C4-2B (cell line): ENCODE measurements around the gene ERBB4.

Source experiments
- H3K27ac ChIP-seq: fragments of 450-650 bp; 2 replicates; pipeline ENCODE4 v1.5.1; 2017
- ZFX ChIP-seq: fragments of 450-650 bp; IDR thresholded peaks from 2 replicates; pipeline ENCODE4 v1.6.1; 2017
- TF ChIP-seq, protein P1 (sequence below): fragments of 450-650 bp; conservative IDR thresholded peaks from 2 replicates; pipeline ENCODE4 v1.5.1; 2017; ENCODE audit warnings: mild to moderate bottlenecking

Gene ERBB4

DNA sequence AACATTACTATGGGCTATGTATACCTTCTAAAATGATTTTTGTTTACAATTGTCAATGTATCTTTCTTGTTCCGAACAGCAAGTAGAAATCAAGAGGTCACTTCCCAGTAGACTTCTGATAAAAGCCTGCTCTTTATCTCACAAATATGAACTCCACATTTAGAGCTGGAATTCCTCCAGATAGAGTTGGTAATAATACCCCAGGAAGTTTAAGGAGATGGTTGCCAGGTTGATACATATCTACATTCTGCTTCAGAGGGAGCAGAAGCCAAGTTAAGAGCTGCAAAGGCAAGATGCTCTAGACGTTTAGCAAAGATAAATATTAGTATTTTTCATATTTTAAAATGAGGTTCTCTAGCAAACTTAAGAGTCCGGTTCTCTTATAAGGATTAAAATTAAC lies 267.0 kb downstream of the ERBB4 start:
- TF ChIP-seq, protein P1, sequence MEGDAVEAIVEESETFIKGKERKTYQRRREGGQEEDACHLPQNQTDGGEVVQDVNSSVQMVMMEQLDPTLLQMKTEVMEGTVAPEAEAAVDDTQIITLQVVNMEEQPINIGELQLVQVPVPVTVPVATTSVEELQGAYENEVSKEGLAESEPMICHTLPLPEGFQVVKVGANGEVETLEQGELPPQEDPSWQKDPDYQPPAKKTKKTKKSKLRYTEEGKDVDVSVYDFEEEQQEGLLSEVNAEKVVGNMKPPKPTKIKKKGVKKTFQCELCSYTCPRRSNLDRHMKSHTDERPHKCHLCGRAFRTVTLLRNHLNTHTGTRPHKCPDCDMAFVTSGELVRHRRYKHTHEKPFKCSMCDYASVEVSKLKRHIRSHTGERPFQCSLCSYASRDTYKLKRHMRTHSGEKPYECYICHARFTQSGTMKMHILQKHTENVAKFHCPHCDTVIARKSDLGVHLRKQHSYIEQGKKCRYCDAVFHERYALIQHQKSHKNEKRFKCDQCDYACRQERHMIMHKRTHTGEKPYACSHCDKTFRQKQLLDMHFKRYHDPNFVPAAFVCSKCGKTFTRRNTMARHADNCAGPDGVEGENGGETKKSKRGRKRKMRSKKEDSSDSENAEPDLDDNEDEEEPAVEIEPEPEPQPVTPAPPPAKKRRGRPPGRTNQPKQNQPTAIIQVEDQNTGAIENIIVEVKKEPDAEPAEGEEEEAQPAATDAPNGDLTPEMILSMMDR, result no peak
- no peak for TF ChIP-seq ZFX
- no peak overlapping the region for H3K27ac ChIP-seq

DNA sequence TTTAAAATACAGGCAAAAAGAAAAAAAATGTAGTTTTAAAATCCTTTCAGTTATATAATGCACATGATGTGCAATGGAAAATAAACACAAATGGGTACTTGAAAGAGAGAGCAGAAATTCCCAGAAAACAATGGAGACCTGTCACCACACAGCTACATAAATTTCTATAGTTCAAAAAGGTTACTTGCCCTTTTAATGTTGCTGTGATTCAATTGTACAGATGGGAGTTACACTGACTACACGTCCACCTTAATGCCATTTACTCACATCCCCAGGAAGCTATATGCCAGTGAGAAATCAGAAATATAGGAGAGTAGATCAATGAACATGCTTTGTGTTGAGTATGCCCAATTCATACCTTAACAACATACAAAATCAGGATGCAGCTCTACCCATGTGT lies 269.6 kb downstream of the ERBB4 start:
- TF ChIP-seq ZFX, result no peak
- TF ChIP-seq, protein P1, result no peak
- no peak overlapping the region for H3K27ac ChIP-seq

DNA sequence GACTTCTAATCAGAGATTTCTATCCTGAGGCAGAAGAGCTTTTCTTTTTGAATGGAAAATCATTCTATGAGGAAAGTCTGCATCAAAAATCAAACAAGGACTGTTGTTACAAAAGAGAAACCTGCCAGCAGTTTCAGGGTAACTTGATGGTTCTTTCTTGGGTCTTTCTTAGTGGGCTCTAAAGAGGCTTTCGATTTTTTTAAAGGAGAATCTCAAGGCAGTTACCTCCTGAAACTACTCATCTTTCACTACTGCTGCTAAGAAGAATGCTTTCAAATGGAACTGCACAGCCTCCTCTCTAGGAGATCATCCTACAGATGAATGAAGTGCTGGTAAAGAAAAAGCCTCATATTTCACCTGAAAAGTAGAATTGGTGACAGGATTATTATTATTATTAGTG lies 272.3 kb downstream of the ERBB4 start:
- H3K27ac ChIP-seq, result no peak overlapping the region
- no peak for TF ChIP-seq ZFX
- TF ChIP-seq, protein P1, result no peak

DNA sequence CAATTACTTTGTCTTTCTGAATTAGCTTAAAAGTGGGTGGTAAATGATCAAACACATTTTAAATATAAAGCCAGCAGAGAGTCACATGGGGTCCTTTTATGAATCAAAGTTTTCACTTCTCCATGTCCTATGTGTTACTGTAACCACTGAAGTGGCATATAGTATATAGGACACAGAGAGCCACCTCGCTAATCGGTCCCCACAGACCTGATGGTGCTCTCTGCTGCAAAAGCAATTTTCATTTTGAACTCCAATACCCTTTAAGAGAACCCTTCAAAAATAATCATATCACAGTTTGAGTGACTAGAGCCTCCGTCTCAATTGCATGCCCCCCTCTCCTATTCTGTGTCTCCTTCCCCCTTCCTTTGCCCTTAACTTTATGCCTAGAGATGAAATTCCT lies 272.8 kb downstream of the ERBB4 start:
- no peak overlapping the region for H3K27ac ChIP-seq
- TF ChIP-seq, protein P1, result no peak
- no peak for TF ChIP-seq ZFX

DNA sequence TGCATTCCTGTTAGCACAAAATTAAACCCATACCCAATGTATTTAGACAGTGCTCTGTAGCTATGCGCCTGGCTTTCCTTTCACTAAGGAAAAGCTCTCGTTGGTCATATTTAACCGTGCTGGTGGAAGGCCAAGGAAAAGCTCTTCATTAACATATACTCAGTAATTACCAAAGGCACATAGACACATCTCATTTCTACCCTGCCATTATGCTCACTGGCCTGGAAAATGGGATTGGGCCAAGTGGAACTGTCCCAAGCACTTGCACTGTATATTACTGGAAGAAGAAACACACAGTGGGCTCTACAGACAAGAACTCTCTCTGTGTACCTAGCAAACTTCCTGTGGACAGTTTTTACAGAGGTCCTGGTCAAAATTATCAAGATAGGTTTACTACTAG lies 274.4 kb downstream of the ERBB4 start:
- H3K27ac ChIP-seq, result no peak overlapping the region
- no peak for TF ChIP-seq ZFX
- TF ChIP-seq, protein P1, result no peak

DNA sequence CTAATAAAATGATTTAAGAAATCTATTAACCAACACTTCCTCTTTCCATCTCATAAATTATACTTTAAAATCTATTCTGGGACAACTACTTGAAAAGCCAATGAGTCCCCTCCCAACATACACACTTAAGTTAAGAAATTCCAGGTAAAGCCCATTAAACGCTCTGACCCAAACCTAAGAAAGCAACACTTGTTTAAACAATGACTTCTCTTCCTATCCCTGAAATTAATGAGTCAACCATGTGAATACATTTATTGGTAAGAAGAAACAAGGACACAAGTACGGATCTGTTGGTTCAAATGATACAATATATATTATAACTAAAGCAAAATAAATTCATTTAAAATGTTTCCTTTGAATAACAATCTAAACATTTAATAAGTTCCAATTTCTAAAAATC lies 279.4 kb downstream of the ERBB4 start:
- TF ChIP-seq ZFX, result no peak
- TF ChIP-seq, protein P1, result no peak
- H3K27ac ChIP-seq, result no peak overlapping the region

DNA sequence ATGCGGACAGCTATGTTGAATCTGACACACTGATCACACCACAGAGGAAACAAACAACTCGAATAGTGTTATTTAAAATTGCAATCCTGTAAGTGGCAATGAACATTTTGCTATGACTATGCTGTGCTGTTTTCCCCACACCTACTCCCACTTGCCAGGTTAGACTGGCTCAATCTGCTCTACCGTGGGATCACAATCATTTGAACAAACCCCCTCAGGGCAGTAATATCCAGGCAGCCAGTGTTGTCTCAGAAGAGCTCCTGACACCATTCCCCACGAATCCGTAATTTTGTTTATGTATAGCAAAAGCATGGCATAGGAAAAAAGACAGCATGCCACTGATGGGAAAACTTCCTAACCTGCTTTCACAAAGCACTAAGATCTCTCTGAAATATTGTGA lies 284.3 kb downstream of the ERBB4 start:
- H3K27ac ChIP-seq, result no peak overlapping the region

More for the DNA sequence above, 284.3 kb downstream of the ERBB4 start:
- TF ChIP-seq ZFX, result no peak
- TF ChIP-seq, protein P1, result no peak
